Panc1 (cell line): ENCODE measurements around the gene SYNC. TPM values are rescaled to one million over a fixed set of nuclear protein-coding genes. Genes with fewer than 3 reads are reported as not detected.

Experiments used
- ATAC-seq: fragments of 200-7000 bp; cut with Tn5 transposase; 2 replicates; pipeline ENCODE4 v1.9.1; 2020; ENCODE audit warnings: mild to moderate bottlenecking, moderate library complexity
- BruUV-seq: library from RNA; stranded (reverse); fragments of 400-500 nt; replicated peaks from 2 replicates; lab custom pipeline; 2021; lab: Mats Ljungman, UMichigan
- CTCF ChIA-PET: fragments of 300-600 bp; sonication (Branson Sonifier 250); formaldehyde crosslinking; loops from one replicate; lab custom pipeline; 2022; ENCODE audit warnings: antibody characterized with exemption; lab: Charles Lee
- POLR2A ChIA-PET: fragments of 300-600 bp; sonication (Branson Sonifier 250); formaldehyde crosslinking; loops from one replicate; lab custom pipeline; 2022; ENCODE audit warnings: antibody characterized with exemption; lab: Charles Lee
- DNase-seq: peaks from one replicate; pipeline ENCODE4 v3.0.0-alpha.2; 2010; ENCODE audit warnings: low read depth, low spot score
- H3K27ac ChIP-seq: 2 replicates; pipeline ENCODE4 v1.5.1; 2011; ENCODE audit warnings: mild to moderate bottlenecking, low read length, inconsistent platforms
- H3K27me3 ChIP-seq: fragments of 200-500 bp; sonication (Bioruptor generic); 2 replicates; pipeline ENCODE4 v1.6.0; 2014; ENCODE audit warnings: low read length, inconsistent platforms; ENCODE audit not compliant: control insufficient read depth, insufficient read depth
- H3K36me3 ChIP-seq: fragments of 200-500 bp; sonication (Bioruptor generic); 2 replicates; pipeline ENCODE4 v1.5.1; 2014; ENCODE audit warnings: inconsistent platforms, mild to moderate bottlenecking, low read length, moderate library complexity; ENCODE audit not compliant: control insufficient read depth, insufficient read depth
- H3K4me1 ChIP-seq: 2 replicates; pipeline ENCODE4 v1.5.1; 2011; ENCODE audit warnings: inconsistent platforms, mild to moderate bottlenecking, low read length, moderate library complexity; ENCODE audit not compliant: control insufficient read depth, insufficient read depth
- H3K4me3 ChIP-seq, 2 experiments: 2 replicates each; pipeline ENCODE4 v1.5.1; 2011 to 2012; ENCODE audit warnings: low read depth in 2 of 2, low read length in 2 of 2, mild to moderate bottlenecking in 2 of 2, inconsistent platforms in 1 of 2, moderate library complexity in 1 of 2
- H3K9me3 ChIP-seq: fragments of 200-500 bp; sonication (Bioruptor generic); 2 replicates; pipeline ENCODE4 v1.5.1; 2014; ENCODE audit warnings: low read depth, mild to moderate bottlenecking, inconsistent platforms, low read length, moderate library complexity; ENCODE audit not compliant: control insufficient read depth, insufficient read depth
- CTCF ChIP-seq: fragments of 450-650 bp; IDR thresholded peaks from 2 replicates; pipeline ENCODE4 v1.5.1; 2017; ENCODE audit warnings: mild to moderate bottlenecking
- POLR2AphosphoS5 ChIP-seq: IDR thresholded peaks from 2 replicates; pipeline ENCODE4 v1.6.1; 2012; ENCODE audit warnings: mild to moderate bottlenecking, low read depth, low read length, moderate library complexity
- REST ChIP-seq, 2 experiments: IDR thresholded peaks; 2 replicates each; pipeline ENCODE4 v1.6.1; 2011 to 2012; ENCODE audit warnings: low read depth in 2 of 2, control low read depth in 1 of 2, low read length in 1 of 2, mild to moderate bottlenecking in 1 of 2, moderate library complexity in 1 of 2; ENCODE audit not compliant: insufficient read depth in 1 of 2
- SIN3A ChIP-seq: IDR thresholded peaks from 2 replicates; pipeline ENCODE4 v1.6.1; 2012; ENCODE audit warnings: low read depth, mild to moderate bottlenecking, low read length, moderate library complexity, borderline replicate concordance; ENCODE audit not compliant: insufficient read depth
- TCF7L2 ChIP-seq: IDR thresholded peaks from 2 replicates; pipeline ENCODE4 v1.6.1; 2011; ENCODE audit warnings: mild to moderate bottlenecking, low read depth, low read length, inconsistent platforms
- in situ Hi-C: cut with HindIII; loops from 2 replicates; pipeline ENCODE4 v1.10.0; 2016; ENCODE audit warnings: low sequenced_read_pairs, low pct_unique_long_range_greater_than_20kb
- intact Hi-C: fragments of 100-400 bp; cut with micrococcal nuclease; formaldehyde crosslinking; loops from one replicate; pipeline ENCODE4 v1.10.0; 2022; ENCODE audit not compliant: unreplicated experiment
- total RNA-seq: library from RNA; stranded (reverse); gene quantifications from one replicate; pipeline ENCODE4 v1.2.1, GENCODE V29; 2021; ENCODE audit not compliant: unreplicated experiment

The SYNC gene
- total RNA-seq, 1 experiment from 2014 or later = 1.3 TPM

- in situ Hi-C loops (no loop called here), intact Hi-C loops (no loop called here)
- no peaks in the 10 kb centered on the region for H3K9me3 ChIP-seq
- TF ChIP-seq REST (IDR thresholded peaks at IDR 0.05; ENCODE audit: insufficient read depth in 1 of 2, low read depth in 2 of 2, low read length in 1 of 2) (no peak), TCF7L2 (no peak), SIN3A (no peak), POLR2AphosphoS5 (no peak), CTCF (no peak)
- no peaks in the 10 kb centered on the region for H3K27me3 ChIP-seq
- BruUV-seq = no TSS peak
- no peak for ATAC-seq
- DNase-seq = no peak
- no peak overlapping the region for H3K4me3 ChIP-seq
- POLR2A ChIA-PET = interaction anchor here (0.6 kb wide), 1 partner anchor 50 kb away, joined by 5 read pairs; no protein-coding TSS in a partner anchor
- CTCF ChIA-PET = interaction anchor here (0.7 kb wide), 1 partner anchor 117 kb away, joined by 3 read pairs; no protein-coding TSS in a partner anchor
- H3K36me3 ChIP-seq = no peaks in the 10 kb centered on the region
- no peak overlapping the region for H3K27ac ChIP-seq
- no peaks in the 10 kb centered on the region for H3K4me1 ChIP-seq
Observed at GRCh38 chr1:32636914-32637645, 65.5 kb downstream of the SYNC start.

- DNase-seq (no peak), ATAC-seq (no peak)
- in situ Hi-C loops = no loop called here
- no peak overlapping the region for H3K27ac ChIP-seq
- POLR2A ChIA-PET = interaction anchor here (0.7 kb wide), 1 partner anchor 100 kb away, joined by 13 read pairs; no protein-coding TSS in a partner anchor
- no peaks in the 10 kb centered on the region for H3K9me3 ChIP-seq
- no peak overlapping the region for H3K4me3 ChIP-seq
- no peaks in the 10 kb centered on the region for H3K27me3 ChIP-seq
- intact Hi-C loops = no loop called here
- CTCF ChIA-PET = no interaction called here
- TF ChIP-seq TCF7L2 (no peak), POLR2AphosphoS5 (no peak), SIN3A (no peak), REST (IDR thresholded peaks at IDR 0.05; ENCODE audit: insufficient read depth in 1 of 2, low read depth in 2 of 2, low read length in 1 of 2) (no peak), CTCF (no peak)
- peaks cover 2% of the 10 kb centered on the region; the same call in 1 of the 2 replicates for H3K36me3 ChIP-seq
- BruUV-seq = no TSS peak
- no peaks in the 10 kb centered on the region for H3K4me1 ChIP-seq
Observed at GRCh38 chr1:32635508-32636277, 66.9 kb downstream of the SYNC start.
